ENCODE results near the gene ULK3.

The ULK3 gene

DNA sequence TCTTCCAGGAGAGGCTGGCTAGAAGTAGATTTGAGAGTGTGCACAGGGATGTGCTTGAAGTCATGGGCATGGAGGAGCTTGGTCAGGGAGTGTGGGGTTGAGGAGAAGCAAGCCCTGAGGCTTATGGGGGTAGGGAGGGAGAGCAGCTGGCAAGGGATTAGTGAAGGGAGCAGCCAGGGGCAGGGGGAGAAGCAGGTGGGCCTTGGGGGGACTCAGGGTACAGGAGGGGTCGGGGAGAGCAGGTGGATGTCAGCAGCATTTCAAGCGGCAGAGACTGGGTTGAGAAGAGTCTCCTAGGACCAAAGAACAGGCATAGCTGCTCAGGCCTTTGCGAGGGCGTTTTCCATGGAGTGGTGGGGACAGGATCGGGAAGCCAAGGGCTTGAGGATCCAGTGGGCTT is 33.7 kb downstream of the ULK3 start:
- H3K9me3 ChIP-seq (replicated peaks in 1 of 11) = no peaks in the 10 kb centered on the region
- peaks cover 0 to 43% (median under 1%) of the 10 kb centered on the region in 11 experiments; a peak in 7 of 22 replicates for H4K20me1 ChIP-seq
- no peaks in the 10 kb centered on the region for H3K27me3 ChIP-seq
- TF ChIP-seq Cebpa-rat (IDR thresholded peaks at IDR 0.05) = no peak
- no peak overlapping the region for H3K4me3 ChIP-seq
- no peak overlapping the region for H3K4me2 ChIP-seq
- H3K4me1 ChIP-seq = 0 out of 20 replicates have a peak, but pooled peaks cover 0 to 7% (median 0%) of the 10 kb centered on the region in 10 experiments
- H3K27ac ChIP-seq = no peak overlapping the region
- H3K36me3 ChIP-seq = peaks cover 6 to 15% (median 10%) of the 10 kb centered on the region in 11 experiments
- no peak overlapping the region for H3K9ac ChIP-seq

DNA sequence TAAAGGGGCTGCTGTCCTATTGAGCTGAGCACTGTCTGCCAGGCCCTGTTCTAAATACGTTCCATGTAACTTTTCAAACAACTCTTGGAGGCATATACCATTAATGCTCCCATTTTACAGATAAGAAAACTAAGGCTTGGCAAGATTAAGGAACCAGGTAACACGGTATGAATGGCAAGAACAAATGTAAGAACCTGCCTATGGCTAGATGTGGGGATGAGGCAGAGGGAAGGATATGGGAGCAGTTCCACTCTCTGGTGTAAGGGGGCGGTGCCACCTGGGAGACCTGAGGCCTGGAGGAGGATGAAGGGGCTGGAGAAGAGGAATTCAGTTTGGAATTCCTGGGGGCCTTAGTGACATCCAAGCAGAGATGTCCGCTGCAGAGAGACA is 34.1 kb downstream of the ULK3 start:
- no peaks in the 10 kb centered on the region for H3K9me3 ChIP-seq (replicated peaks in 1 of 11)
- no peaks in the 10 kb centered on the region for H3K27me3 ChIP-seq
- peaks cover 0 to 47% (median 4%) of the 10 kb centered on the region in 11 experiments; a peak in 13 of 22 replicates for H4K20me1 ChIP-seq
- H3K4me2 ChIP-seq = no peak overlapping the region
- H3K9ac ChIP-seq = no peak overlapping the region
- H3K4me3 ChIP-seq = no peak overlapping the region
- H3K4me1 ChIP-seq = 0 out of 20 replicates have a peak, but pooled peaks cover 0 to 7% (median 0%) of the 10 kb centered on the region in 10 experiments
- no peak for TF ChIP-seq Cebpa-rat (IDR thresholded peaks at IDR 0.05)
- peaks cover 10 to 19% (median 14%) of the 10 kb centered on the region in 11 experiments for H3K36me3 ChIP-seq
- no peak overlapping the region for H3K27ac ChIP-seq

DNA sequence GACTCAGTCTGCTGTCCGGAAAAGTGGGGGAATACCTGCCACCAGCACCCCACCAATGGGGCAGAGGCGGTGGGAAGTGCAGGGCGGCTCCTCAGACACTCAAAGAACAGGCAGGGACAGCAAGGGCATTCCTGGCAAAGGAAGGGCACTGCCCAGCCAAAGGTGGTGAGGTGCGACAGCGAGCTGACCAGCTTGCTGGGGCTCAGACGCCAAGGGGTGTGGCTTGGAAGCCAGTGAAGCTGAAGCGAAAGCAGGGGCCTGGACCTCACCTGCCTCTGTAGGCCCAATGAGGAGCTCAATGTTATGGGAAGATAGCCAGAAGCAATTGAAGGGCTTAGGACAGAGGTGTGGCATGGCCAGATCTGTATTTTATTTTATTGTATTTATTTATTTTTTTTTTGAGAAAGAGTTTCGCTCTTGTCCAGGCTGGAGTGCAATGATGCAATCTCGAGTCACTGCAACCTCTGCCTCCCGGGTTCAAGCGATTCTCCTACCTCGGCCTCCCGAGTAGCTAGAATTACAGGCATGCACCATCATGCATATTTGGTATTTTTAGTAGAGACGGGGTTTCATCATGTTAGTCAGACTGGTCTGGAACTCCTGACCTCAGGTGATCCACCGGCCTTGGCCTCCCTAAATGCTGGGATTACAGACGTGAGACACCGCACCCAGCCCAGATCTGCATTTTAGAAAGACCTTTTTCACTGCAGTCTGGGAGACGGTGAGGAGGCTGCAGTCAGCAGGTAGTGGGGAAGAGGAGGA is 34.7 kb downstream of the ULK3 start:
- no peak overlapping the region for H3K9ac ChIP-seq
- 0 out of 20 replicates have a peak, but pooled peaks cover 0 to 7% (median 0%) of the 10 kb centered on the region in 10 experiments for H3K4me1 ChIP-seq
- H3K9me3 ChIP-seq (replicated peaks in 1 of 11) = no peaks in the 10 kb centered on the region
- no peak overlapping the region for H3K4me2 ChIP-seq
- H3K27me3 ChIP-seq = no peaks in the 10 kb centered on the region
- peaks cover 15 to 25% (median 20%) of the 10 kb centered on the region in 11 experiments for H3K36me3 ChIP-seq
- peaks cover 0 to 52% (median 10%) of the 10 kb centered on the region in 11 experiments; a peak in 15 of 22 replicates for H4K20me1 ChIP-seq
- TF ChIP-seq Cebpa-rat (IDR thresholded peaks at IDR 0.05) = 0 out of 22 replicates have a peak, but pooled peaks of 1 of the 11 experiments have one; percentile 14
- no peak overlapping the region for H3K4me3 ChIP-seq
- no peak overlapping the region for H3K27ac ChIP-seq

DNA sequence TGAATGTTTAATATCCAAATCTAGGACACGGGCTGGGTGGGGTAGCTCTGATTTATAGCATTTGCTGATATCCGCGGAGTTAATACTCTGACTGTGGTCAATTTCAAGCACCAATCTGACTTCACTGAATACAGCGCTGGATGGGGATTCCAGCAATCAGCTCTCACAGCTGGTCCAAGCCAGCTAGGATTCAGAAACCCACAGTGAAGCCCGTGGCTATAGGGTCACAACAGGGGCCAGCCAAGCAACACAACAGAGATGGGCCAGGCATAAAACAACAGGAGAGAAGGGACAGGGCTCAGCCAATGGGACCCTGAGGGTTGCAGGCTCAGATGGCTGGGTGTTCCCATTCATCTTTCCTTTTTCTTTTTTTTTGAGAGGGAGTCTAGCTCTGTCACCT is 35.7 kb downstream of the ULK3 start:
- Histone ChIP-seq H4K20me1 (peaks cover 0 to 62% (median 19%) of the 10 kb centered on the region in 11 experiments; a peak in 18 of 22 replicates), H3K27ac (no peak overlapping the region)
- no peak for TF ChIP-seq Cebpa-rat (IDR thresholded peaks at IDR 0.05)

DNA sequence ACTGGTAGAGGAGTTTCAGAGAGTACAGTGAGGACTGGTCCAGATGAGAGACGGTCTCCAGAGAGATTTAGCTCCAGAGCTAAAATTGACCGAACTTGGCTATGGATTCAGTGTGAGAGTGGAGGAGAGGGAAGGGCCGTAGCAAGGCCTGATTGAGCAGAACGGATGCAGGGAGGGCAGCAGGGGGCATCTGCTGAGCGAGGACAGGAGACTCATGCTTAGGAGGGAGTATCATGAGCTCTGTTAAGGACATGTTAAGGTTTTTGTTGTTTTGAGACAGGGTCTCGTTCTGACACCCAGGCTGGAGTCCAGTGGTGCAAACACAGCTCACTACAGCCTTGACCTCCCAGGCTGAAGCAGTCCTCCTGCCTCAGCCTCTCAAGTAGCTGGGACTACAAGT is 38.0 kb downstream of the ULK3 start:
- Histone ChIP-seq H4K20me1 (peaks cover 14 to 86% (median 43%) of the 10 kb centered on the region in 11 experiments), H3K36me3 (peaks cover 46 to 58% (median 52%) of the 10 kb centered on the region in 11 experiments), H3K4me1 (peaks cover 2 to 14% (median 8%) of the 10 kb centered on the region in 10 experiments), H3K4me2 (no peak overlapping the region), H3K9ac (no peak overlapping the region), H3K9me3 (replicated peaks in 1 of 11) (no peaks in the 10 kb centered on the region), H3K4me3 (no peak overlapping the region), H3K27ac (no peak overlapping the region; a peak in 1 of 22 replicates), H3K27me3 (no peaks in the 10 kb centered on the region)
- TF ChIP-seq Cebpa-rat (IDR thresholded peaks at IDR 0.05) = no peak

More for the DNA sequence above, 35.7 kb downstream of the ULK3 start:
- peaks cover 25 to 34% (median 30%) of the 10 kb centered on the region in 11 experiments for H3K36me3 ChIP-seq
- H3K4me1 ChIP-seq = 0 out of 20 replicates have a peak, but pooled peaks cover 0 to 7% (median 0%) of the 10 kb centered on the region in 10 experiments
- no peak overlapping the region for H3K4me2 ChIP-seq
- no peak overlapping the region for H3K4me3 ChIP-seq
- H3K9ac ChIP-seq = no peak overlapping the region
- H3K9me3 ChIP-seq (replicated peaks in 1 of 11) = no peaks in the 10 kb centered on the region
- H3K27me3 ChIP-seq = no peaks in the 10 kb centered on the region

DNA sequence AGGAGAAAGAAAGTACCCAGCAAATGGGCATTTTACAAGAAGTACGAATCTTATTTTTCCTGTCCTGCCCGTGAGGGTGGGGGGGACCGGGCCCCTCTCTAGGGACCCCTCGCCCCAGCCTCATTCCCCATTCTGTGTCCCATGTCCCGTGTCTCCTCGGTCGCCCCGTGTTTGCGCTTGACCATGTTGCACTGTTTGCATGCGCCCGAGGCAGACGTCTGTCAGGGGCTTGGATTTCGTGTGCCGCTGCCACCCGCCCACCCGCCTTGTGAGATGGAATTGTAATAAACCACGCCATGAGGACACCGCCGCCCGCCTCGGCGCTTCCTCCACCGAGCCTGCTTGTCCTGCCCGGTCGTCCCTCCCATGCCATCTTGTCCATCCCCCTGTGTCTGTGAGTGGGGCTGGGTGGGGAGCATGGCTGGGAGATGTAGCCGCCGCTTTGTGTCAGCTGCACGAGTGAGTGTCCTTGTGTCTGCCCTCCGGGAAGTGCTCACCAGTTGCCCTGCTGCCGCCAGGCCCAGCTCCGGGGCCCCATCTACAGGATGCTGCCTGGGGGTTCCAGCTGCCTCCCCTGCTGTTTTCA is 40.0 kb downstream of the ULK3 start:
- peaks cover 22 to 30% (median 27%) of the 10 kb centered on the region in 10 experiments for H3K4me1 ChIP-seq
- no peak overlapping the region for H3K27ac ChIP-seq
- no peaks in the 10 kb centered on the region for H3K9me3 ChIP-seq (replicated peaks in 1 of 11)
- no peak overlapping the region for H3K9ac ChIP-seq
- H3K27me3 ChIP-seq = no peaks in the 10 kb centered on the region
- peaks cover 66 to 78% (median 71%) of the 10 kb centered on the region in 11 experiments for H3K36me3 ChIP-seq
- no peak overlapping the region for H3K4me3 ChIP-seq
- no peak for TF ChIP-seq Cebpa-rat (IDR thresholded peaks at IDR 0.05)
- H3K4me2 ChIP-seq = no peak overlapping the region
- peaks cover 34 to 93% (median 62%) of the 10 kb centered on the region in 11 experiments for H4K20me1 ChIP-seq

DNA sequence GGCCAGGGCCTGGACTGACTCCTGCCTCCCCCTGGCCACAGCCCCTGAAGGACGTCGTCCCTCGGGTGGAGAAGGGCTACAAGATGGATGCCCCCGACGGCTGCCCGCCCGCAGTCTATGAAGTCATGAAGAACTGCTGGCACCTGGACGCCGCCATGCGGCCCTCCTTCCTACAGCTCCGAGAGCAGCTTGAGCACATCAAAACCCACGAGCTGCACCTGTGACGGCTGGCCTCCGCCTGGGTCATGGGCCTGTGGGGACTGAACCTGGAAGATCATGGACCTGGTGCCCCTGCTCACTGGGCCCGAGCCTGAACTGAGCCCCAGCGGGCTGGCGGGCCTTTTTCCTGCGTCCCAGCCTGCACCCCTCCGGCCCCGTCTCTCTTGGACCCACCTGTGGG is 40.7 kb downstream of the ULK3 start:
- peaks cover 28 to 37% (median 33%) of the 10 kb centered on the region in 10 experiments for H3K4me1 ChIP-seq
- H3K27ac ChIP-seq = no peak overlapping the region
- peaks cover 41 to 93% (median 69%) of the 10 kb centered on the region in 11 experiments for H4K20me1 ChIP-seq
- H3K4me2 ChIP-seq = no peak overlapping the region
- no peak for TF ChIP-seq Cebpa-rat (IDR thresholded peaks at IDR 0.05)
- H3K9ac ChIP-seq = peak overlapping the region in 2 of 11 experiments; percentile 6 to 41; a peak in 1 of 22 replicates
- no peak overlapping the region for H3K4me3 ChIP-seq
- no peaks in the 10 kb centered on the region for H3K9me3 ChIP-seq (replicated peaks in 1 of 11)
- H3K36me3 ChIP-seq = peaks cover 73 to 81% (median 77%) of the 10 kb centered on the region in 11 experiments
- no peaks in the 10 kb centered on the region for H3K27me3 ChIP-seq

DNA sequence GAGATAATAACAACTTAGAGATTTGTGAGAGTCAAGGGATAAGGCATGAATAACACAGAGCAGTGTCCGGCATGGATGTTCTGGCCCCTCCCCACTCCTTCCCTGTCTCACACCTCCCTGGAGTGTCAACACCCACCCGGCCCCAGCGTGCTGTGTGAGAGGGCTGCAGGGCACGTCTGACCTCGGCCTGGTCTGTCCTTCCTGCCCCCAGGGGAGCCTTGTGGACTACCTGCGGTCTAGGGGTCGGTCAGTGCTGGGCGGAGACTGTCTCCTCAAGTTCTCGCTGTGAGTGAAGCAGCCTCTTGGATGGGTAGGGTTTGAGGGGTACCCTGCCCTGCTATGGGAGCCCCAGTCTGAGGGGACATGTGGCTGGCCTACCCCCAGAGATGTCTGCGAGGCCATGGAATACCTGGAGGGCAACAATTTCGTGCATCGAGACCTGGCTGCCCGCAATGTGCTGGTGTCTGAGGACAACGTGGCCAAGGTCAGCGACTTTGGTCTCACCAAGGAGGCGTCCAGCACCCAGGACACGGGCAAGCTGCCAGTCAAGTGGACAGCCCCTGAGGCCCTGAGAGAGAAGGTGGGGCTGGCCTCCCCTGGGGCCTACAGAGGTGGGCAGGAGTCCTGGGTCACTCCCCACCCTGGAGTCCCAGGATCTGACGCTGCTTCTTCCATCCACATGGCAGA is 41.5 kb downstream of the ULK3 start:
- no peaks in the 10 kb centered on the region for H3K9me3 ChIP-seq (replicated peaks in 1 of 11)
- no peak for TF ChIP-seq Cebpa-rat (IDR thresholded peaks at IDR 0.05)
- H3K4me2 ChIP-seq = no peak overlapping the region
- H3K27ac ChIP-seq = no peak overlapping the region; a peak in 1 of 22 replicates
- H3K4me1 ChIP-seq = peaks cover 29 to 45% (median 36%) of the 10 kb centered on the region in 10 experiments
- peaks cover 49 to 95% (median 77%) of the 10 kb centered on the region in 11 experiments for H4K20me1 ChIP-seq
- H3K9ac ChIP-seq = peak overlapping the region in 1 of 11 experiments; percentile 15; a peak in 2 of 22 replicates
- no peaks in the 10 kb centered on the region for H3K27me3 ChIP-seq
- peaks cover 73 to 89% (median 82%) of the 10 kb centered on the region in 11 experiments for H3K36me3 ChIP-seq
- no peak overlapping the region for H3K4me3 ChIP-seq

Data from BLaER1 treated with 17β-estradiol and CSF1 and Interleukin-3, amounts not matched to agents 10 nM and 100 nM (cell line).